Ectodermal cell (in vitro differentiated cells): ENCODE data around the gene NUTM2D. TPM values are rescaled to one million over a fixed set of nuclear protein-coding genes. Genes with fewer than 3 reads are reported as not detected.
"Not testable (repeated sequence)": the region's sequence is repeated elsewhere in the genome, so short reads cannot be mapped to it uniquely, and the experiment has no call there.

Experiments used
- H3K27ac ChIP-seq: 2 replicates; pipeline ENCODE4 v1.7.0; 2013; ENCODE audit warnings: mild to moderate bottlenecking, low read depth, low read length; ENCODE audit not compliant: insufficient read depth, poor library complexity, severe bottlenecking
- H3K27me3 ChIP-seq: 2 replicates; pipeline ENCODE4 v1.7.0; 2013; ENCODE audit warnings: mild to moderate bottlenecking, low read length; ENCODE audit not compliant: insufficient read depth, control insufficient read depth, poor library complexity, severe bottlenecking
- H3K36me3 ChIP-seq: one replicate; pipeline ENCODE4 v1.7.0; 2013; ENCODE audit warnings: low read length; ENCODE audit not compliant: control insufficient read depth, insufficient read depth
- H3K4me1 ChIP-seq: one replicate; pipeline ENCODE4 v1.7.0; 2013; ENCODE audit warnings: low read length; ENCODE audit not compliant: control insufficient read depth, insufficient read depth
- H3K4me3 ChIP-seq: 2 replicates; pipeline ENCODE4 v1.7.0; 2013; ENCODE audit warnings: low read depth, low read length, control low read depth; ENCODE audit not compliant: insufficient read depth
- H3K9me3 ChIP-seq: 2 replicates; pipeline ENCODE4 v1.7.0; 2013; ENCODE audit warnings: mild to moderate bottlenecking, low read length, moderate library complexity; ENCODE audit not compliant: control insufficient read depth
- WGBS, 2 experiments: methylation state at CpG; one replicate each; pipeline ENCODE4 v1.1.7; 2013; ENCODE audit warnings: missing lambda C conversion rate in 2 of 2; 5-methylcytosine and 5-hydroxymethylcytosine counted together
- polyA plus RNA-seq, 4 experiments: library from polyadenylated mRNA; stranded (reverse); fragments of 50-300 nt; gene quantifications; one replicate each; pipeline ENCODE4 v1.2.3, GENCODE V29; 2013

The NUTM2D gene
- 5.6 TPM for polyA plus RNA-seq (2013, experiment 1 of 4)
- polyA plus RNA-seq (2013, experiment 2 of 4) = 8.1 TPM
- 4.2 TPM for polyA plus RNA-seq (2013, experiment 3 of 4)
- 4.5 TPM for polyA plus RNA-seq (2013, experiment 4 of 4)

- H3K27me3 ChIP-seq, H3K27ac ChIP-seq, H3K36me3 ChIP-seq, H3K9me3 ChIP-seq, H3K4me3 ChIP-seq, H3K4me1 ChIP-seq: not testable (repeated sequence)
- WGBS, 2 experiments = no CpG with 5 or more reads among the region's 3 CpGs
Measured at GRCh38 chr10:87357444-87357843, at the start of gene NUTM2D. TSS of gene NUTM2D (plus strand) at chr10:87357744. CDS start at chr10:87358266, 522 bp downstream.

GRCh38 chr10:87308702-87309101, 48.8 kb upstream of the NUTM2D start:
- H3K27me3 ChIP-seq, H3K4me3 ChIP-seq, H3K9me3 ChIP-seq, H3K27ac ChIP-seq, H3K4me1 ChIP-seq, H3K36me3 ChIP-seq: not testable (repeated sequence)
- whole genome bisulfite sequencing, 2 experiments = no CpG with 5 or more reads among the region's 1 CpG

- not testable (repeated sequence) for H3K27ac ChIP-seq, H3K36me3 ChIP-seq, H3K27me3 ChIP-seq, H3K4me1 ChIP-seq, H3K4me3 ChIP-seq, H3K9me3 ChIP-seq
Measured at GRCh38 chr10:87309657-87310056, 47.9 kb upstream of the NUTM2D start.

GRCh38 chr10:87311521-87311920, 46.0 kb upstream of the NUTM2D start:
- H3K27me3 ChIP-seq, H3K4me3 ChIP-seq, H3K9me3 ChIP-seq, H3K4me1 ChIP-seq, H3K36me3 ChIP-seq, H3K27ac ChIP-seq: not testable (repeated sequence)
- no CpG with 5 or more reads among the region's 1 CpG for WGBS, 2 experiments

- 49 to 57% methylated on average over 3 of the region's 3 CpGs for WGBS, 2 experiments
- not testable (repeated sequence) for H3K4me3 ChIP-seq, H3K27me3 ChIP-seq, H3K4me1 ChIP-seq, H3K27ac ChIP-seq, H3K36me3 ChIP-seq, H3K9me3 ChIP-seq
Measured at GRCh38 chr10:87313649-87314359, 43.7 kb upstream of the NUTM2D start.

GRCh38 chr10:87314360-87314973, 43.1 kb upstream of the NUTM2D start:
- H3K36me3 ChIP-seq, H3K27ac ChIP-seq, H3K4me3 ChIP-seq, H3K4me1 ChIP-seq, H3K9me3 ChIP-seq, H3K27me3 ChIP-seq: not testable (repeated sequence)
- WGBS, 2 experiments = 38% methylated on average over 1 of the region's 4 CpGs; no CpG with 5 or more reads in 1 of the 2 experiments

- WGBS, 2 experiments = 64 to 86% methylated on average over 1 of the region's 1 CpG
- H3K4me3 ChIP-seq, H3K27me3 ChIP-seq, H3K27ac ChIP-seq, H3K9me3 ChIP-seq, H3K4me1 ChIP-seq, H3K36me3 ChIP-seq: not testable (repeated sequence)
Measured at GRCh38 chr10:87321505-87321904, 36.0 kb upstream of the NUTM2D start.

GRCh38 chr10:87324559-87324958, 33.0 kb upstream of the NUTM2D start:
- H3K36me3 ChIP-seq, H3K4me1 ChIP-seq, H3K4me3 ChIP-seq, H3K27ac ChIP-seq, H3K27me3 ChIP-seq, H3K9me3 ChIP-seq: not testable (repeated sequence)
- no CpG with 5 or more reads among the region's 5 CpGs for WGBS, 2 experiments

- not testable (repeated sequence) for H3K9me3 ChIP-seq, H3K4me3 ChIP-seq, H3K36me3 ChIP-seq, H3K27me3 ChIP-seq, H3K27ac ChIP-seq, H3K4me1 ChIP-seq
- WGBS, 2 experiments = 100% methylated on average over 1 of the region's 1 CpG; no CpG with 5 or more reads in 1 of the 2 experiments
Measured at GRCh38 chr10:87327958-87328357, 29.6 kb upstream of the NUTM2D start.

- not testable (repeated sequence) for H3K27ac ChIP-seq, H3K4me1 ChIP-seq, H3K36me3 ChIP-seq, H3K27me3 ChIP-seq, H3K9me3 ChIP-seq, H3K4me3 ChIP-seq
- WGBS, 2 experiments = no CpG with 5 or more reads among the region's 2 CpGs
Measured at GRCh38 chr10:87329131-87329530, 28.4 kb upstream of the NUTM2D start.
